Fibroblast of mammary gland (primary cell): ENCODE results near the gene INPPL1.
A peak's percentile ranks its signal among the peaks of the same experiment; 100 is the strongest.

Source experiments
- DNase-seq: peaks from one replicate; pipeline ENCODE4 v3.0.0-alpha.2; 2010; ENCODE audit warnings: low read depth
- H3K4me3 ChIP-seq: 2 replicates; pipeline ENCODE4 v1.5.1; 2011; ENCODE audit warnings: low read depth, mild to moderate bottlenecking, low read length, moderate library complexity; ENCODE audit not compliant: control insufficient read depth
- CTCF ChIP-seq: conservative IDR thresholded peaks from 2 replicates; pipeline ENCODE4 v1.5.1; 2011; ENCODE audit warnings: low read depth, low read length, inconsistent platforms; ENCODE audit not compliant: control insufficient read depth, insufficient read depth

INPPL1 gene

GRCh38 chr11:72237112-72237931 lies 12.8 kb downstream of the INPPL1 start:
- no peak overlapping the region for H3K4me3 ChIP-seq
- TF ChIP-seq CTCF, result no peak
- no peak for DNase-seq

GRCh38 chr11:72238040-72238450 lies 13.5 kb downstream of the INPPL1 start:
- no peak overlapping the region for H3K4me3 ChIP-seq
- peak; percentile 77 for TF ChIP-seq CTCF
- peak; percentile 77 for DNase-seq

GRCh38 chr11:72238492-72239312 lies 14.1 kb downstream of the INPPL1 start:
- DNase-seq, result no peak
- H3K4me3 ChIP-seq, result no peak overlapping the region
- no peak for TF ChIP-seq CTCF

- H3K4me3 ChIP-seq, result peak overlapping the region; percentile 27
- no peak for TF ChIP-seq CTCF
- DNase-seq, result peak; percentile 45
Measured at GRCh38 chr11:72239313-72239848, 14.8 kb downstream of the INPPL1 start.

GRCh38 chr11:72239849-72240460 lies 15.4 kb downstream of the INPPL1 start:
- no peak overlapping the region for H3K4me3 ChIP-seq
- DNase-seq, result peak; percentile 27
- no peak for TF ChIP-seq CTCF
